ENCODE measurements around the gene STAT3. TPM values are rescaled to one million over a fixed set of nuclear protein-coding genes. Genes with fewer than 3 reads are reported as not detected.

STAT3 gene
- total and polyA plus RNA-seq, 2 experiments from 2014 or later, result 84.1 to 112 TPM

DNA sequence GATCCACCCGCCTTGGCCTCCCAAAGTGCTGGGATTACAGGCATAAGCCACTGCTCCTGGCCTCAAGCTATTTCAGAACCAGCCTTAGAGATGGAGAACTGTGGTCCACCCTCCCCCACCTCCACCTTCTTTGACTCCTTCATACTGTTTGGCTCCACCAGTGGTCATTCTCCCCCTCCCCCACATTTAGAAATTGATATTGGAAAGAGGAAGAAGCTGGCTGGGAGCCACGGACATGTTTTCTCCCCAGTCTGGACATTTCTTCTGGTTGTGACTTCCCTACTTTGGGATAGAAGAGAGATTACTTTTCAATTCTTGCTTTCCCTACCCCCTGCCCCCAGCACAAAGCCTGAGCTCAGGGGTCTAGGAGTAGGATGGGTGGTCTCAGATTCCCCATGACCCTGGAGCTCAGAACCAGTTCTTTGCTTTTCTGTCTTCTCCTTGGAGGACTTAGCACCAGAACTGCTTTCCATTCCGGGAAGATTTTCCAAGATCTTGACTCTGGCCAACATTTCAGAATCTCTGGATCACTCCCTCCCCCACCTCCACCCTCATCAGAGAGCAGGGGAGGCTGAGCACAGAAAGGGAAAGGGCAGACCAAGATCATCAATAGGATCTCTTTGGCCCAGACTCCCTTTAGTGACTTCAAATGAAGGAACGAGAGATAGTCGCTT lies 18.5 kb upstream of the STAT3 start:
- no peak overlapping the region for H2AFZ ChIP-seq
- H3F3A ChIP-seq (ENCODE audit: insufficient read depth), result peaks cover 89% of the 10 kb centered on the region
- in situ Hi-C loops (cut with MboI), result loop anchor here (10.0 kb wide), 1 partner anchor 82 kb away; no protein-coding TSS in a partner anchor
- H3K36me3 ChIP-seq (ENCODE audit: low read depth), result peaks cover 26% of the 10 kb centered on the region
- peak; percentile 40 for DNase-seq
- peaks cover 45% of the 10 kb centered on the region; the same call in 1 of the 2 replicates for H4K20me1 ChIP-seq (ENCODE audit: insufficient read depth)
- H3K9me2 ChIP-seq (ENCODE audit: insufficient read depth), result no peaks in the 10 kb centered on the region
- H3K79me2 ChIP-seq (ENCODE audit: insufficient read depth), result peaks cover 99% of the 10 kb centered on the region
- H3K27ac ChIP-seq, result peak overlapping the region; percentile 87
- no peaks in the 10 kb centered on the region for H3K27me3 ChIP-seq (replicated peaks; ENCODE audit: insufficient read depth)
- peak overlapping the region; percentile 27 for H3K4me3 ChIP-seq
- H3K9me3 ChIP-seq (ENCODE audit: low read depth), result no peaks in the 10 kb centered on the region
- H3K4me2 ChIP-seq (ENCODE audit: unreplicated experiment), result peak overlapping the region; percentile 63
- 16 to 21% methylated on average over 5 of the region's 5 CpGs for WGBS, 2 experiments (ENCODE audit: low coverage in 1 of 2, low lambda C conversion rate in 2 of 2, missing lambda C conversion rate in 2 of 2)
- TF ChIP-seq EZH2 (IDR thresholded peaks at IDR 0.05; ENCODE audit: insufficient read depth, poor library complexity, severe bottlenecking), result no peak
- TF ChIP-seq EZH2phosphoT487 (IDR thresholded peaks at IDR 0.05; ENCODE audit: insufficient read depth, low read depth), result no peak
- H3K9ac ChIP-seq, result peak overlapping the region; percentile 33; the same call in 1 of the 2 replicates
- peaks cover 71% of the 10 kb centered on the region for H3K4me1 ChIP-seq (ENCODE audit: insufficient read depth)

DNA sequence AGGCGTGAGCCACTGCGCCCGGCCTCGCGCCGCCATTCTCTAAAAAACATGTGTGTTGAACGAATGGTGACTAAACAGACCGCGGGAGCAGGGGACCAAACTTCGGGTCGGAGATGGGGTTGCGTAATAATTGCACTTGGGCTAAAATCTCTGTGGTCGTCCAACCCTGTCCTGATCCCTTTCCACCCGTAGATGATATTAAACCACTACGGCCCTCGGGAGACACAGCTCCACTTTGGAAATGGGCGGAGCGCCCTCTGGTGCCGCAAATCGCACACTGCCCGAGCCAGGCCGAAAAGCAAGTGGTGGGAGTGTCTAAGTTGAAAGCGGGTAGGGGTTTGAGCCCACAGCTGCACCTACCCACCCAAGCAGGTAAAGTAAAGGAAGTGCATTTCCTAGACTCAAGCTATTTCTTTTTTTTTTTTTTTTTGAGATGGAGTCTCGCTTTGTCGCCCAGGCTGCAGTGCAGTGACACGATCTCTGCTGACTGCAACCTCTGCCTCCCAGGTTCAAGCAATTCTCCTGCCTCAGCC lies 17.8 kb upstream of the STAT3 start:
- peak overlapping the region; percentile 38; the same call in 1 of the 2 replicates for H3K9ac ChIP-seq
- H3K4me3 ChIP-seq, result no peak overlapping the region
- DNase-seq, result peak; percentile 89
- peak overlapping the region; percentile 46 for H3K4me2 ChIP-seq (ENCODE audit: unreplicated experiment)
- TF ChIP-seq EZH2 (IDR thresholded peaks at IDR 0.05; ENCODE audit: insufficient read depth, poor library complexity, severe bottlenecking) (no peak), EZH2phosphoT487 (IDR thresholded peaks at IDR 0.05; ENCODE audit: insufficient read depth, low read depth) (no peak)
- H3K4me1 ChIP-seq (ENCODE audit: insufficient read depth), result peaks cover 68% of the 10 kb centered on the region
- H3F3A ChIP-seq (ENCODE audit: insufficient read depth), result peaks cover 86% of the 10 kb centered on the region
- H3K9me3 ChIP-seq (ENCODE audit: low read depth), result no peaks in the 10 kb centered on the region
- H4K20me1 ChIP-seq (ENCODE audit: insufficient read depth), result peaks cover 39% of the 10 kb centered on the region; the same call in 1 of the 2 replicates
- 27% methylated on average over 26 of the region's 26 CpGs for WGBS, 2 experiments (ENCODE audit: low coverage in 1 of 2, low lambda C conversion rate in 2 of 2, missing lambda C conversion rate in 2 of 2)
- in situ Hi-C loops (cut with MboI), result loop anchor here (10.0 kb wide), 1 partner anchor 81 kb away; no protein-coding TSS in a partner anchor
- peaks cover 26% of the 10 kb centered on the region for H3K36me3 ChIP-seq (ENCODE audit: low read depth)
- H3K27me3 ChIP-seq (replicated peaks; ENCODE audit: insufficient read depth), result no peaks in the 10 kb centered on the region
- H2AFZ ChIP-seq, result no peak overlapping the region
- peak overlapping the region; percentile 87 for H3K27ac ChIP-seq
- no peaks in the 10 kb centered on the region for H3K9me2 ChIP-seq (ENCODE audit: insufficient read depth)
- H3K79me2 ChIP-seq (ENCODE audit: insufficient read depth), result peaks cover 99% of the 10 kb centered on the region

DNA sequence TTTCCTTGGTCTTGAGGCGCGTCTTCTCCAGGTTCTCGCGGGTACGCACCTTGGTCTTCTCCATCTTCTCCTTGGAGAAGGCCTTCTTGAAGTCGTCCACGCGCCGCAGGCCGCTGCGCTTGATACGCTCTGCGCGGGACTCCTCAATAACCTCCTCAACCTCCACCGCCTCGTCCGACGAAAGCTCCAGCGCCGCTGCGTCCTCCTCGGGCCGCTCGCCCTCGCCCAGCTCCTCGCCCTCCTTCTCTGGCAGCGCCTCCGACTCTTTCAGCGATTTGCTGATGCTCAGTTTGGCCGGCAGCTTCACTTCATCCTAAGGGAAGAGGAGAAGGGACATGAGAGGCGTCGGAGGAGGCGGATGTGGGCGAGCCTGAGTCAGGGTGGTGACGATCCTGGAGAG lies 16.8 kb upstream of the STAT3 start:
- Histone ChIP-seq H3K27me3 (replicated peaks; ENCODE audit: insufficient read depth) (no peaks in the 10 kb centered on the region), H3K4me2 (ENCODE audit: unreplicated experiment) (no peak overlapping the region), H3K4me3 (no peak overlapping the region), H3K4me1 (ENCODE audit: insufficient read depth) (peaks cover 64% of the 10 kb centered on the region), H3K27ac (no peak overlapping the region), H4K20me1 (ENCODE audit: insufficient read depth) (peaks cover 34% of the 10 kb centered on the region; the same call in 1 of the 2 replicates), H3K9me3 (ENCODE audit: low read depth) (no peaks in the 10 kb centered on the region), H3K9me2 (ENCODE audit: insufficient read depth) (no peaks in the 10 kb centered on the region), H3K79me2 (ENCODE audit: insufficient read depth) (peaks cover 96% of the 10 kb centered on the region), H3K9ac (no peak overlapping the region), H3K36me3 (ENCODE audit: low read depth) (peaks cover 26% of the 10 kb centered on the region), H3F3A (ENCODE audit: insufficient read depth) (peaks cover 86% of the 10 kb centered on the region), H2AFZ (no peak overlapping the region)
- no peak for DNase-seq
- 86 to 88% methylated on average over 30 to 35 of the region's 35 CpGs for WGBS, 2 experiments (ENCODE audit: low coverage in 1 of 2, low lambda C conversion rate in 2 of 2, missing lambda C conversion rate in 2 of 2)
- in situ Hi-C loops (cut with MboI), result loop anchor here (10.0 kb wide), 1 partner anchor 80 kb away; no protein-coding TSS in a partner anchor
- no peak for TF ChIP-seq EZH2phosphoT487 (IDR thresholded peaks at IDR 0.05; ENCODE audit: insufficient read depth, low read depth)
- no peak for TF ChIP-seq EZH2 (IDR thresholded peaks at IDR 0.05; ENCODE audit: insufficient read depth, poor library complexity, severe bottlenecking)

DNA sequence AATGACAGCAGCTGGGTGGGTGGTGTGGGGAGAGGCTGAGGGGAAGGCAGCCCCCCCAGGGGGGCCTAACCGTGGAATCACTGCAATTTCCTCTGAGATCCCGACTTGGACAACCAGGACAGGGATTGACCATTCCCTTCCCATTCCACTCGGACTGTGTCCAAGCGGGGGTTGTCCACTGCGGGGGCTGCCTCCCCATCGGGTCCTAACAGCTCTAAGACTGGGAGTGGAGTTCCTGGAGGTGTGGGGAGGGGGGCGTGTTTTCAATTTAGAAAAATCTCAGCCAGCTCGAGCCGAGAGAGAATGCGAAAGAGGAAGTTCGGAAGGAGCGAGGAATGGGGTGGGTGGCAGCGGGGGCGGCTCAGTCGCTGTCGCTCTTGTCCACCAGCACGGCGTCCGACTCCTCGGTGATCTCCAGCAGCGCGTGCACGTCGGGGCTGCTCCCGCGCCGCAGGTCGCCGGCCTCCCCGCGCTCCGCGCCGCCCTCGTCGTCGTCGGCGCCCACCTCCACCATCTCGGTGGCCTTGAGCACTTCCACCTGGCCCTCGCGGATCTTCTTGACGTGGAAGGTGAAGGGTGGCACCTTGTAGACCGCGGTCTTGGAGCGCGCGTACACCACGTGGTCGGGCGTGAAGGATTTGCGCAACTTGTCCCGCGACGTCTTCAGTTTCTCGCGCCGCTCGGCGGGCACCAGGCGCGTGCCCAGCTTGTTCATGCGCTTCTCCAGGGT lies 16.2 kb upstream of the STAT3 start:
- H3K9me2 ChIP-seq (ENCODE audit: insufficient read depth), result no peaks in the 10 kb centered on the region
- in situ Hi-C loops (cut with MboI), result loop anchor here (10.0 kb wide), 1 partner anchor 80 kb away; no protein-coding TSS in a partner anchor

More for the DNA sequence above, 16.2 kb upstream of the STAT3 start:
- Histone ChIP-seq H4K20me1 (ENCODE audit: insufficient read depth) (peaks cover 30% of the 10 kb centered on the region; the same call in 1 of the 2 replicates), H2AFZ (no peak overlapping the region), H3K4me2 (ENCODE audit: unreplicated experiment) (no peak overlapping the region), H3K4me1 (ENCODE audit: insufficient read depth) (peaks cover 62% of the 10 kb centered on the region), H3K4me3 (no peak overlapping the region), H3K9ac (no peak overlapping the region), H3K27me3 (replicated peaks; ENCODE audit: insufficient read depth) (no peaks in the 10 kb centered on the region), H3K36me3 (ENCODE audit: low read depth) (peaks cover 26% of the 10 kb centered on the region), H3K27ac (peak overlapping the region; percentile 20; the same call in 1 of the 2 replicates), H3F3A (ENCODE audit: insufficient read depth) (peaks cover 86% of the 10 kb centered on the region), H3K9me3 (ENCODE audit: low read depth) (no peaks in the 10 kb centered on the region), H3K79me2 (ENCODE audit: insufficient read depth) (peaks cover 91% of the 10 kb centered on the region)
- TF ChIP-seq EZH2 (IDR thresholded peaks at IDR 0.05; ENCODE audit: insufficient read depth, poor library complexity, severe bottlenecking) (no peak), EZH2phosphoT487 (IDR thresholded peaks at IDR 0.05; ENCODE audit: insufficient read depth, low read depth) (no peak)
- DNase-seq, result no peak
- WGBS, 2 experiments (ENCODE audit: low coverage in 1 of 2, low lambda C conversion rate in 2 of 2, missing lambda C conversion rate in 2 of 2), result 83 to 86% methylated on average over 61 to 63 of the region's 63 CpGs
